NCI-H748 (cell line): ENCODE measurements around the gene NRG4.
"Not testable (repeated sequence)": the region's sequence is repeated elsewhere in the genome, so short reads cannot be mapped to it uniquely, and the experiment has no call there.

Source experiments
- DNase-seq: peaks from one replicate; lab custom pipeline; 2025; ENCODE audit not compliant: unreplicated experiment; lab: John Stamatoyannopoulos, UW

Gene NRG4

DNA sequence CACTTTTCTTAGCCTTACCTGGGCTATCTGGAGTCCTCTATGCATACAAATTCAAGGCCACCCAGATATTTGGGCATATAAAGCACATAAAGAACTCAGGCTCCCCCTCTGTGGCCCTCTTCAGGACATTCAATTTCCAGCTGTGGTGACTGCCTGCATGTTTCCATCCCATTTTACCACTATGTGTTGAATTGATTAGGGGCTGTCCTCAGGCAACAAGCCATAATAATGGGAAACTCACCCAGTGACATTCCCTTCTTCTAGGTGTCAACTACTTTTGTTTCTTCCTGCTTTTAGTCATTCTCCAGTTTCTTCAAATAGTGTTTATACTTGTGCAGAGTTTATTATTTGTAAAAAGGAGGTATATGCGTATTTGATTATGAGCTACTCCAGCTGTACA, 18.0 kb downstream of the NRG4 start:
- DNase-seq = no peak

DNA sequence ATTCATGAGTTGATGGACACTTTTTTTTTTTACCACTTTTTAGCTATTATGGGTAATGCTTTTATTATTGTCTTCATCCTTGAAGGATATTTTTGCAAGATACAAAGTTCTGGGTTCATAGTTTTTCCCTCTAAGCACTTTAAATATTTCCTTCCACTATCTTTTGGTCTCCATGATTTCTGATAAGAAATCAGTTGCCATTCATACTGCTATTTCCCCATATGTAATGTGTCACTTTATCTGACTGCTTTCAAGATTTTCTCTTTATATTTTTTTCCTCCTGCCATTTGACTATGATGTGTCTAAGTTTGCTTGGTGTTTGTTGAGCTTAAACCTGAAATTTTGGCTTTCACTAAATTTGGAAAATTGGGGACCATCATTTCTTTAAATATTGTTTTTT, 19.3 kb downstream of the NRG4 start:
- DNase-seq = no peak

DNA sequence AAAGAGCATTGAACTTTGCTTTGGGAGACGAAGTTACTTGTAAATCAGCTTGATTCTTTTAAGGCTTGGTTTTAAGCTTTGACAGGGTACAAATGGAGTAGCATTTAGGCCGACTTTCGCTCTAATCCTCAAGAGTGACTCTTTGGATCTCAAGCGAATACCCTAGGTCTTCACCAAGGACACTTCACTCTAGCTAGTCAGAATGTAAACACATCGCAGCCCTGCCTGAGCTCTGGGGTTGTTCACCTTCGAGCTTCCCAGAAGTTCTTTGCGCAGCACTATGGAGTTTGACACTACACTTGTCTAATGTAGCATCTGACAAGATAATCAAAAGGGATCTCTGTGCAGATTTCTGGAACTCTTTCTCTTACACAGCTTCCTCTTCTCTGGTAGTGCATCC, 22.3 kb downstream of the NRG4 start:
- DNase-seq = no peak

- DNase-seq = no peak
These were observed 23.2 kb downstream of the NRG4 start for GRCh38 chr15:75989045-75989444.

DNA sequence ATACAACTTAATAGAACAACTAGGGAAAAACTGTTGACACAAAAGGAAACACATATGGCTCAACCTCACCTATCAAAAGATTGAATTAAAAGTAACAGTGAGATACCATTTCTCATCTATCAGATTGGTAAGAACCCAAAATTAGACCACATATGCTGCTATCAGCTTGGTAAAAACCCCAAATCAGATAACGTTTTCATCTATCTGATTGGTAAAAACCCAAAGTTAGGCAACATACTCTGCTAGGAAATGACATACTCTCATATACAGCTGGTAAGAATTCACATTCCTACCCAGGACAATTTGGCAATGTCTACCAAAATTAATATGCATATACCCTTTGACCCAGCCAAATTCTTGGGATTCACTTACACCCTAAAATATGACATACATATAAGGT, 26.3 kb downstream of the NRG4 start:
- DNase-seq = no peak

- DNase-seq = not testable (repeated sequence)
These were observed 27.5 kb downstream of the NRG4 start for GRCh38 chr15:75984706-75985105.

GRCh38 chr15:75982468-75982867, 29.8 kb downstream of the NRG4 start:
- no peak for DNase-seq

- no peak for DNase-seq
These were observed 30.9 kb downstream of the NRG4 start for GRCh38 chr15:75981149-75981815.

DNA sequence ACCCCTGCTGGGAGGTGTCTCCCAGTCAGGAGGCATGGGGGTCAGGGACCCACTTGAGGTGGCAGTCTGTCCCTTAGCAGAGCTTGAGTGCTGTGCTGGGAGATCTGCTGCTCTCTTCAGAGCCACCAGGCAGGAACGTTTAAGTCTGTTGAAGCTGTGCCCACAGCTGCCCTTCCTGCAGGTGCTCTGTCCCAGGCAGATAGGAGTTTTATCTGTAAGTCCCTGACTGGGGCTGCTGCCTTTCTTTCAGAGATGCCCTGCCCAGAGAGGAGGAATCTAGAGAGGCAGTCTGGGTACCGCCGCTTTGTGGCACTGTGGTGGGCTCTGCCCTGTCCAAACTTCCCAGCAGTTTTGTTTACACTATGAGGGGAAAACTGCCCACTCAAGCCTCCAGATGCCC, 35.5 kb downstream of the NRG4 start:
- DNase-seq = not testable (repeated sequence)

DNA sequence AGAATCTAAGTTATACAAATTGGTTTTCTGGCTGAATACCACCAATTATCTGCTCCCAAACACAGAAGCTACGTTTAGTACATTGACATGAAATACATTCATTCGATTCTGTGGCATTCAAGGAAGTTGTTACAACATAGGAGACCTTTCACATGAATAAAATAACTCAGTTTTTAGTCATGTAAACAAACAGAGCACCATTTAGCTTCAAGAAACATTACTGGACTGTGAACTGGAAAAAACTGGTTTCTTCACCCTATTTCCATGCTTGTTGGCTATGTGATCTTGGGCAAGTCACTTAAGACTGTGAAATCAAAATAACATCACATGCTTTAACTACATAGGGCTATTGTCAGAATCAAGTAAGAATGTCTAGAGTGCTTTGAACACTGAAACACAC, 46.2 kb downstream of the NRG4 start:
- DNase-seq = no peak

DNA sequence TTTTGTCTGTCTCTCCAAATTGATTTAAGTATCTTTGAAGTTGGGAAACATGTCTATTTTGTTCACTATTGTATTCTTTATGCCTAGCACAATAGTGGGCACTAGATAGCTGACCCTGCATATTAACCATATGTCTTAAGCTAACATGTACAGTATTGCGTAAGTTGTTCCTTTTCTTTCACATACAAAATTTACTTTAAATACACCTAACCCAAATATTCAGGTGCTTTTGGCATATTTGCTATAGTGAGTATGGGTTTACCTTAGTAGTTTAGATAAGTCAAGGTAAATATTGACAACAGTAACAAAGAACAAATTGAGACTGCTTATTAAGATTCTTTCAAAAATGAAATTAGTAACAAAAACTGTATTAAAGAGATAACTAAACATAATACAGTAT, 50.9 kb downstream of the NRG4 start:
- no peak for DNase-seq

GRCh38 chr15:75955720-75956119, 56.5 kb downstream of the NRG4 start:
- DNase-seq = no peak

DNA sequence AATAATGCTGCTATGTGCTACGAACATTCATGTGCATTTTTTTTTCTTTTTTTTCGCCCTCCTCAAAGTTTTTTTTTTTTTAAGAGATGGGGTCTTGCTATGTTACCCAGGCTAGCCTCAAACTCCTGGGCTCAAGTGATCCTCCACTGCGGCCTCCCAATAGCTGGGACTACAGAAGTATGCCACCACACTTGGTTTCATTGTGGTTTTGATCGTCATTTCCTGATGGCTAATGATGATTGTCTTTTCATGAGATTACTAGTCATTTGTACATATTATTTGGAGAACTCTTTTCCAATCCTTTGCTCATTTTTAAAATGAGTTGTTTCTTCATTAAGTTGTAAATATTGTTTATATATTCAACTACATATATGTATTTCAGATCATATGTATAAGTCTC, 59.7 kb downstream of the NRG4 start:
- no peak for DNase-seq

DNA sequence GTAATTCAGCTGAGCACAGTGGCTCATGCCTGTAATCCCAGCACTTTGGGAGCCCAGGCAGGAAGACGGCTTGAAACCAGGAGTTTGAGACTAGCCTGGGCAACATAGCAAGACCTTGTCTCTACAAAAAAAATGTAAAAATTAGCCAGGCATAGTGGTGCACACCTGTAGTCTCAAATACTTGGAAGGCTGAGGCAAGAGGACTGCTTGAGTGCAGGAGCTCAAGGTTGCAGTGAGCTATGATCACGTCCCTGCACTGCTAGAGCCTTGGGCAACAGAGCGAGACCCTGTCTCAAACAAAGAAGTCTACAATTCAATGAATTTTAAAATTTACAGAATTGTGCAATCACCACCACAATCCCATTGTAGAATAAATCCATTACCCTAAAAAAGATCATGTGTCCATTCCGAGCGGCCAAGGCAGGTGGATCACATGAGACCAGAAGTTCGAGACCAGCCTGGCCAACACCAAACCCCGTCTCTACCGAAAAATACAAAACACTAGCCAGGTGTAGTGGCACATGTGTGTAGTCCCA, 63.4 kb downstream of the NRG4 start:
- no peak for DNase-seq

- no peak for DNase-seq
These were observed 65.1 kb downstream of the NRG4 start for GRCh38 chr15:75947092-75947491.

GRCh38 chr15:75945953-75946352, 66.3 kb downstream of the NRG4 start:
- no peak for DNase-seq

- no peak for DNase-seq
These were observed 68.5 kb downstream of the NRG4 start for GRCh38 chr15:75943713-75944215.

- DNase-seq = no peak
These were observed 69.0 kb downstream of the NRG4 start for GRCh38 chr15:75943246-75943645.

GRCh38 chr15:75942464-75942863, 69.8 kb downstream of the NRG4 start:
- DNase-seq = no peak

DNA sequence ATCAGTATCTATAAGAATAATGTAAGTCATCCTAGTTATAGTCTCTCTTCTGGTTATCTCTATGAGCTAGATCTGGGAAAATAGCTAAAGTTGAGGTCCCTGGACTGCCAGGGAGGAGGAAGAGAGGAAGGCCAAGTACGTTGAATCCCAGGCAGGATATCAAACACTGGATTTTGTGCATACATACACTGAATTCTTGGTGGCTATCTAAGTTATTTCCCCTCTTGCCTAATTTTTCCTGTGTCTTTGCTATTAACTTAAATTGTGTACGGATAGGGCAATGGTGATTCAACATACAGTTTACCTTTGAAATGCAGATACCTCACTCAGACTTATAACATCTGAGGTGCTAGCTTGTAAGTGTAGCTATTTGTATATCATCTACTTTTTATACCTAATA, 81.4 kb downstream of the NRG4 start:
- DNase-seq = no peak

DNA sequence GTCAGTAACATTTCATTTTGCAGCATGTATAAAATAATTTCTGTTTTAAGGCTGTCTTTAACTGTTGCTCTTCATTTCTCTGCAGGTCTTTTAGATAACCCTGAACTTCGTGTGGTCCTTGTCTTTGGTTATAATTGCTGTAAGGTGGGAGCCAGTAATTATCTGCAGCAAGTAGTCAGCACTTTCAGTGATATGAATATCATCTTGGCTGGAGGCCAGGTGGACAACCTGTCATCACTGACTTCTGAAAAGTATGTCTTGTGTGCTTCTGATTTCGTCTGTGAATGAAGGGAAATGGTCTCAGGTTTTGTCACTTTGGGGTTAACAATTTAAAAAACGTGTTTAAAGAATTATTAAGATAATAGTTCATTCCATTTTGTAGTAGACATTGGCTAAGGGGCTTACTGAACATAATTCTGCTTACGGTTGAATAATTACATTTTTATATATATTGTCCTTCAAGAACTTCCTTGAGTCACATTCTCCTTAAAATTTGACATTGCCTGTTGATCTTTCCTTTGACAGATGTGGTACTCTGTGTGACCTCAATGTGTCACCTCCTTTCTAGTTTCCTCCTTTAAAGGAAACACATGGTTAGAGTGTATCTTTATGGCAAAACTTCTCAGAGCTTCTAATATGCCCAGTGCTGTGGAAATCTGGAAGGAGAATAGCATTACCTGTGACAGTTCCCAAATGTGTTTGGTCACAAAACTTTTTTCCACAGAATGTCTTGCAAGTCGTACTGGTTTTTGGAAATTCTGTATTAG, 82.2 kb downstream of the NRG4 start:
- no peak for DNase-seq
